ENCODE results near the gene EIF4A3.

The EIF4A3 gene

DNA sequence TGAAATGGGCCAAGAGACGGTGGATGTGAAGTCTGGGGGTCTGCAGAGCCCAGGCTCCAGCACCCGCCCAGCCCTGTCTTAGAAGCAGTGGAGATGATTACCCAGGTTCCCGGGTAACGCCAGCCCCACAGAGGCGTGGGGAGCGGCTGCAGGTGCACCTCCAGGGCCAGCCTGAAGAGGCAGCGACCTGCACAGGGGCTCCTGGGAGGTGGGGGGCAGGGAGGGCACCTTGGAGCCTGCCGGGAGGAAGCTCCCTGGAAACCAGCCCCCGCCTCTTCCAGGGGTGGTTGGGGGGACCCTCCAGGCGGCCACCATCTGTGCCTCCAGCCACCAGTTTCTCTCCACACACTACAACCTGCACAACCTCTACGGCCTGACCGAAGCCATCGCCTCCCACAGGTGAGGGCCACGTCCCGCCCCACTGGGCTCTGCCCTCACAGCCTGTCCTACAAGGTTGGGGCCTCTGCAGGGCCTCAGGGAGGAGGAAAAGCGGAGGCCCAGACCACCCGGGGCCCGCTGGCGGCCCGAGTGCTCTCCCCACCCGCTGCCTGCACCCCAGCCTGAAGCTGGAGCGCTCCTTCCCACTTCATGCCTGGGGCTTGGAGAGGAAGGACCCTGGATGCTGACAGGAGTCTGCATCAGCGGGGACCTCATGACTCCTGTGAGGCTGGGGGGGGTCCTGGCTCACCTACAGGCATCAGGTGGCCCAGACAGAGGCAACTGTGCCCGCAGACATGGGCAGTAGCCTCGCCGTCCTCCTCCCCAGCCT lies 35.0 kb downstream of the EIF4A3 start:
- no peak for DNase-seq (ENCODE audit: low read depth)

DNA sequence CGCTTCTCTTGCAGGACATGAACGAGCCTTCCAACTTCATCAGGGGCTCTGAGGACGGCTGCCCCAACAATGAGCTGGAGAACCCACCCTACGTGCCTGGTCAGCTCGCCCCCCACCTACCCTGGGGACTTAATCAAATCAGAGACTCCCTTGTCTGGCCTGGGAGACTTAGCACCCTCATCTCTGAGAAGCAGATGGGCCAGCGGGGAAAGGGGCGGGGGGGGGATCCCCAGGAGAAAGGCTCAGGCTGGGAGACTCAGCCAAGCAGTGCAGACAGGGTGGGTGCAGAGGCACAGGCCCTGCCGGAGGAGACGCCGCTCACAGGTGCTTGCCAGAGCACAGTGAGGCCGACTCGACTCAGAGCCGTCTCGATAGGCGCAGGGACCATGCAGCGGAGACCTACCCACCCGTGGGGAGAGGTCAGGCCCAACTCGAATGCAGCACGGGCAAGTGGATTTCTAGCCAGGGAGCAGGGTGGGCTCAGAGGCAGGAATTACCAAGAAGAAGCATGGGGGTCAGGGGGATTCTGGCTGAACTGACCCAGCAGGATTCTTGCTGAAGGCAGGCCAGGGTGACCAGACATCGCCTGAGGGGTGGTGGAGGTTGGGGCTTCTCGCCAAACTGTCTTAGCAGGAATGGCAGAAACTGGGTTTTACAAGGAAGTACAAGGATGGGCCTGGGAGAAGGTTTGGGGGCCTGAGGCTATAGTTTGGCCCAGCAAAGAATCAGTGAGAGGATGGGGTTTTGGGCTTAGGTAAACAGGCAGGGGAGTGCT lies 35.8 kb downstream of the EIF4A3 start:
- no peak for DNase-seq (ENCODE audit: low read depth)

DNA sequence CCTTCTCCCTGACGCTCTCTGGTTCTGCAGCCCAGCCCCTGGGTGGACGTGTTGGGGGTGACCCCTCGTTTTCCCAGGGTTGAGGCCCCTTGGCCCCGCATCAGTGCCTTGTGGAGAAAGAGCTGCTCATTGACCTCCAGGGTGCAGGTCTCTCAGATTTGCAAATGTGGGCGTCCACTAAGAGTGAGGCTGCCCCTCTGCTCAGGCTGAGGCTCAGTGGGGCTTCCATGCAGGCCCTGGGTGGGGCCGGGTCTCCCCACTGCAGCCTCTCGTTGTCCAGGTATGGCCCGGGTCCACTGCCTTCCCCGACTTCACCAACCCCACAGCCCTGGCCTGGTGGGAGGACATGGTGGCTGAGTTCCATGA lies 36.5 kb downstream of the EIF4A3 start:
- no peak for DNase-seq (ENCODE audit: low read depth)

GRCh38 chr17:80109713-80110446 lies 37.0 kb downstream of the EIF4A3 start:
- no peak for DNase-seq (ENCODE audit: low read depth)

DNA sequence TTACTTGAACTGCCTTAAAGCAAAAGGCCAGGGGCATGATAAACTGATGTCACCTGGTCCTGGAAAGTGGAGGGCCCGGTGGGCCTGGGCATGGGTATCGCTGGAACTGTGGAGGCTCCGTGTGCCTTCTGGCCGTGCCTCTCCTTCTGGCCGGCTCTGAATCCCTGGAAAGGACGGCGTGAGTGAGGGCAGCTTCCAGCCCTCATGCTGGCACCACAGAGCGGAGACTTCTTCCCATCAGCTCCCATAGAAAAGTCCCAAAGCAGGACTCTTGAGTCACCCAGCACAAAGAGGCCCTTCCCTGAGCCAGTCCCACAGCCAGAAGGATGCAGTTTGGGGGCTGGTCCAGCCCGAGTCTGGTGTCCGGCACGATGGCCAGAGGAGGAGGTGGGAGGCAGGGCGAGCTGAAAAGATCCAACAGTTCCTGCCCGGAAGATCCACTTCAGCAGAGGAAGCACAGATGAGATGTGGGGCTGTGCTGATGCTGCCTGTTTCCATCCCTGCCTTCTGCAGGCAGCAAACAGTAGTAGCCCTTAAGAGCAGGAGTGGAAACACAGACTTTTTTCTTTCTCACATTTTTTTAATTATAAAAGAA lies 37.8 kb downstream of the EIF4A3 start:
- DNase-seq (ENCODE audit: low read depth), result no peak

DNA sequence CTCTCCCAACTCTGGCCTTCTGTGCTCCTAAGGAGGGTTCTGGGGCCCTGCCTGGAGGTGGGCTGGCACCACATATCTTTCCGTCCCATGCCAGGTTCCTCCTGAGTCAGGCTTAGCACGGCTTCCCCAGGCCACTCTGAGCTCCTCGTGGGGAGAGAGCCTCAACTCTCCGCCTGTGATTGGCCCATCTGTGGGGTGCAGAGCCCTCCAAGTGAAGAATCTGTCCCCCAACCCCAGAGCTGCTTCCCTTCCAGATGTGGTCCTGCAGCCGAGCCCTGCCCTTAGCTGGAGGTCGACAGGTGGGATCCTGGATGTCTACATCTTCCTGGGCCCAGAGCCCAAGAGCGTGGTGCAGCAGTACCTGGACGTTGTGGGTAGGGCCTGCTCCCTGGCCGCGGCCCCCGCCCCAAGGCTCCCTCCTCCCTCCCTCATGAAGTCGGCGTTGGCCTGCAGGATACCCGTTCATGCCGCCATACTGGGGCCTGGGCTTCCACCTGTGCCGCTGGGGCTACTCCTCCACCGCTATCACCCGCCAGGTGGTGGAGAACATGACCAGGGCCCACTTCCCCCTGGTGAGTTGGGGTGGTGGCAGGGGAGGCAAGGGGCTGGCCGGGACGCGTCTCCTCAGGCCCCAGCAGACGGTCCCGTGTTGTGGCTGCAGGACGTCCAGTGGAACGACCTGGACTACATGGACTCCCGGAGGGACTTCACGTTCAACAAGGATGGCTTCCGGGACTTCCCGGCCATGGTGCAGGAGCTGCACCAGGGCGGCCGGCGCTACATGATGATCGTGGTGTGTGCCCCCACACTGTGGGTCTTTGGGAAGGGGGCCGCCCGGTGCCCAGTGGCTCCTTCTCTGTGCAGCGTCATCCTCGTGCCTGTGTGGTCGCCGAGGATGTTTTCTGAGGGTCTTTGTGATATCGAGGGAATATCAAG lies 38.6 kb downstream of the EIF4A3 start:
- no peak for DNase-seq (ENCODE audit: low read depth)

GRCh38 chr17:80107231-80108021 lies 39.5 kb downstream of the EIF4A3 start:
- DNase-seq (ENCODE audit: low read depth), result no peak

- no peak for DNase-seq (ENCODE audit: low read depth)
Observed at GRCh38 chr17:80106751-80107150, 40.2 kb downstream of the EIF4A3 start.

- no peak for DNase-seq (ENCODE audit: low read depth)
Observed at GRCh38 chr17:80106176-80106575, 40.8 kb downstream of the EIF4A3 start.

DNA sequence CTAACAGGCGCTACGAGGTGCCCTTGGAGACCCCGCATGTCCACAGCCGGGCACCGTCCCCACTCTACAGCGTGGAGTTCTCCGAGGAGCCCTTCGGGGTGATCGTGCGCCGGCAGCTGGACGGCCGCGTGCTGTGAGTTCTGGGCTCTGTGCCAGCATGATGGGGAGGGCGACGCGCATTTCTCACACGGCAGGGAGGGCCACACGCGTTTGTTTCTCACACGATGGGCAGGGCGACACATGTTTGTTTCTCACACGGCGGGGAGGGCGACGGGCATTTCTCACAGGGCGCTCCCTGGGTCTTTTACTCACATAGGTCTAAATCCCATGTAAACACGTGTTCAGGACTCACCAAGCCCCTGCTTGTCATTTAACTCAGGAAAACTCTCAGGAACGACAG lies 41.2 kb downstream of the EIF4A3 start:
- DNase-seq (ENCODE audit: low read depth), result no peak

- no peak for DNase-seq (ENCODE audit: low read depth)
Observed at GRCh38 chr17:80104956-80105375, 42.0 kb downstream of the EIF4A3 start.

- DNase-seq (ENCODE audit: low read depth), result no peak
Observed at GRCh38 chr17:80104321-80104955, 42.5 kb downstream of the EIF4A3 start.

- DNase-seq (ENCODE audit: low read depth), result no peak
Observed at GRCh38 chr17:80103449-80104085, 43.4 kb downstream of the EIF4A3 start.

- no peak for DNase-seq (ENCODE audit: low read depth)
Observed at GRCh38 chr17:80102664-80103448, 44.1 kb downstream of the EIF4A3 start.

GRCh38 chr17:80101946-80102663 lies 44.8 kb downstream of the EIF4A3 start:
- no peak for DNase-seq (ENCODE audit: low read depth)

DNA sequence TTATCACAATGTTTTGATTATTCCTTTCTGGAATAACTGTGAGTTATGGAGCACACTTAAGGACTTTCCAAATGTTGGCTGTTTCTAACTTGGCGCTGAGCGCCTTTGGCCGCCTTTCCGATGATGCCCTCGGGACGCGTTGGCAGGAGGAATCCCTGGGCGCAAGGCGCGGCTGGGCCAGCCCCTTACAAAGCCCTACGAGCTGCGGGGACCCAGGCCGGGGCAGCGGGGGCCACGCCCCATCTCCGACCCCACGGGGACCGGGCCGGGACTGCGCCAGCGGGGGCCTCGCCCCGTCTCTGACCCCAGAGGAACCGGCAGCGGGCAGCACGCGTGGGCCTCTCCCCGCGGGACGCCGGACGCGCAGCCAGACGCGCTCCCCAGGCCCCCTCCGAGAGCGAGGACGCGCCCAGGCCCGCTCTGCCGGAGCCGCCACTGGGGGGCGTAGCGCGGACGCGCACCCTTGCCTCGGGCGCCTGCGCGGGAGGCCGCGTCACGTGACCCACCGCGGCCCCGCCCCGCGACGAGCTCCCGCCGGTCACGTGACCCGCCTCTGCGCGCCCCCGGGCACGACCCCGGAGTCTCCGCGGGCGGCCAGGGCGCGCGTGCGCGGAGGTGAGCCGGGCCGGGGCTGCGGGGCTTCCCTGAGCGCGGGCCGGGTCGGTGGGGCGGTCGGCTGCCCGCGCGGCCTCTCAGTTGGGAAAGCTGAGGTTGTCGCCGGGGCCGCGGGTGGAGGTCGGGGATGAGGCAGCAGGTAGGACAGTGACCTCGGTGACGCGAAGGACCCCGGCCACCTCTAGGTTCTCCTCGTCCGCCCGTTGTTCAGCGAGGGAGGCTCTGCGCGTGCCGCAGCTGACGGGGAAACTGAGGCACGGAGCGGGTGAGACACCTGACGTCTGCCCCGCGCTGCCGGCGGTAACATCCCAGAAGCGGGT lies 45.6 kb downstream of the EIF4A3 start, which contains the start of gene GAA:
GAA (plus strand) TSS at position 571 of the 935 bp plus-strand sequence. CDS start 3,006 bp downstream, outside the sequence.
- DNase-seq (ENCODE audit: low read depth), result peak; percentile 80

DNA sequence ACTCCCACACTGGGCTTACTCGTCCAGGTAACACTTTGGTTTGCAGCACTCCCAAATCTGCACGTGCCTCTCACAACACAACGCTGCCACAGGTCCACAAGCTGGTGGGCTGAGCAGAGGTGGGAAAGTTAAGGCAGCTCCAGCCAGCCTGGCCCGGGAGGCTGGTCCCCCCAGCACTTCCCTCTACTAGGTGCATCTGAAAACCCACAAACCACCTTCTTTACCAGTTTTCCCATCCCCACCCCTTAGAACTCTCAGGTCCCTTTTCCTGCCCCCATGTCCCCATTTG lies 46.9 kb downstream of the EIF4A3 start:
- no peak for DNase-seq (ENCODE audit: low read depth)

Data from activated gamma-delta T cell treated with anti-CD3 and anti-CD28 coated beads, Interleukin-2, amount 50 U/mL, for 16 hours (primary cell).